Activated naive CD8-positive, alpha-beta T cell (primary cell): ENCODE results near the gene TMEM140.
"Not testable (repeated sequence)": the region's sequence is repeated elsewhere in the genome, so short reads cannot be mapped to it uniquely, and the experiment has no call there.

Source experiments
- H3K27ac Mint-ChIP-seq: one replicate; pipeline ENCODE4 v1.8.0; 2021; ENCODE audit warnings: mixed read lengths
- H3K27me3 Mint-ChIP-seq: one replicate; pipeline ENCODE4 v1.8.0; 2021; ENCODE audit warnings: mixed read lengths
- H3K36me3 Mint-ChIP-seq: one replicate; pipeline ENCODE4 v1.8.0; 2021; ENCODE audit warnings: mixed read lengths
- H3K4me1 Mint-ChIP-seq: one replicate; pipeline ENCODE4 v1.8.0; 2021; ENCODE audit warnings: low read depth, mixed read lengths
- H3K4me3 Mint-ChIP-seq: one replicate; pipeline ENCODE4 v1.8.0; 2021; ENCODE audit warnings: mild to moderate bottlenecking, mixed read lengths
- H3K9me3 Mint-ChIP-seq: one replicate; pipeline ENCODE4 v1.8.0; 2021; ENCODE audit warnings: low read depth, mixed read lengths

The TMEM140 gene

GRCh38 chr7:135206941-135207391 lies 59.1 kb downstream of the TMEM140 start:
- Mint-ChIP-seq H3K27ac (no peak overlapping the region), H3K36me3 (peaks cover 18% of the 10 kb centered on the region), H3K9me3 (no peaks in the 10 kb centered on the region), H3K4me1 (peaks cover 62% of the 10 kb centered on the region), H3K4me3 (no peak overlapping the region), H3K27me3 (no peaks in the 10 kb centered on the region)

- Mint-ChIP-seq H3K4me3 (no peak overlapping the region), H3K4me1 (peaks cover 58% of the 10 kb centered on the region), H3K9me3 (no peaks in the 10 kb centered on the region), H3K27ac (no peak overlapping the region), H3K36me3 (peaks cover 14% of the 10 kb centered on the region), H3K27me3 (no peaks in the 10 kb centered on the region)
Measured at GRCh38 chr7:135207406-135208101, 59.7 kb downstream of the TMEM140 start.

GRCh38 chr7:135208102-135208793 lies 60.4 kb downstream of the TMEM140 start:
- Mint-ChIP-seq H3K4me3 (peak overlapping the region; percentile 59), H3K4me1 (peaks cover 54% of the 10 kb centered on the region), H3K27me3 (no peaks in the 10 kb centered on the region), H3K27ac (no peak overlapping the region), H3K9me3 (no peaks in the 10 kb centered on the region), H3K36me3 (peaks cover 14% of the 10 kb centered on the region)

GRCh38 chr7:135209225-135209834 lies 61.5 kb downstream of the TMEM140 start:
- H3K9me3 Mint-ChIP-seq: no peaks in the 10 kb centered on the region
- peaks cover 7% of the 10 kb centered on the region for H3K36me3 Mint-ChIP-seq
- H3K27me3 Mint-ChIP-seq: no peaks in the 10 kb centered on the region
- no peak overlapping the region for H3K27ac Mint-ChIP-seq
- H3K4me3 Mint-ChIP-seq: peak overlapping the region; percentile 59
- peaks cover 45% of the 10 kb centered on the region for H3K4me1 Mint-ChIP-seq

- H3K4me1 Mint-ChIP-seq: peaks cover 41% of the 10 kb centered on the region
- H3K27ac Mint-ChIP-seq: peak overlapping the region; percentile 84
- peak overlapping the region; percentile 96 for H3K4me3 Mint-ChIP-seq
- H3K27me3 Mint-ChIP-seq: no peaks in the 10 kb centered on the region
- no peaks in the 10 kb centered on the region for H3K9me3 Mint-ChIP-seq
- peaks cover 2% of the 10 kb centered on the region for H3K36me3 Mint-ChIP-seq
Measured at GRCh38 chr7:135210888-135211178, 63.0 kb downstream of the TMEM140 start.

GRCh38 chr7:135211179-135211945 lies 63.5 kb downstream of the TMEM140 start, which contains the start of gene WDR91:
TSS of gene WDR91 (minus strand) at chr7:135211526. CDS start at chr7:135211502, 24 bp downstream.
- Mint-ChIP-seq H3K4me3 (peak within 1 kb of the TSS; percentile 96), H3K27me3 (no peaks in the 10 kb centered on the region), H3K4me1 (peaks cover 39% of the 10 kb centered on the region)

GRCh38 chr7:135211946-135212685 lies 64.2 kb downstream of the TMEM140 start:
- Mint-ChIP-seq H3K27ac (peak overlapping the region; percentile 81), H3K4me3 (peak overlapping the region; percentile 96), H3K4me1 (peaks cover 35% of the 10 kb centered on the region)
- H3K27me3 Mint-ChIP-seq, H3K36me3 Mint-ChIP-seq, H3K9me3 Mint-ChIP-seq: not testable (repeated sequence)

More at GRCh38 chr7:135211179-135211945, 63.5 kb downstream of the TMEM140 start, which contains the start of gene WDR91:
- Mint-ChIP-seq H3K27ac (peak within 1 kb of the TSS; percentile 96), H3K36me3 (peaks cover 2% of the 10 kb centered on the region), H3K9me3 (no peaks in the 10 kb centered on the region)

- Mint-ChIP-seq H3K9me3 (no peaks in the 10 kb centered on the region), H3K27me3 (peaks cover 6% of the 10 kb centered on the region), H3K4me3 (no peak overlapping the region), H3K27ac (no peak overlapping the region), H3K4me1 (peaks cover 20% of the 10 kb centered on the region), H3K36me3 (no peaks in the 10 kb centered on the region)
Measured at GRCh38 chr7:135213831-135214230, 66.0 kb downstream of the TMEM140 start.

GRCh38 chr7:135215180-135215579 lies 67.3 kb downstream of the TMEM140 start:
- H3K36me3 Mint-ChIP-seq: no peaks in the 10 kb centered on the region
- H3K27me3 Mint-ChIP-seq: peaks cover 6% of the 10 kb centered on the region
- no peak overlapping the region for H3K27ac Mint-ChIP-seq
- H3K9me3 Mint-ChIP-seq: no peaks in the 10 kb centered on the region
- peaks cover 11% of the 10 kb centered on the region for H3K4me1 Mint-ChIP-seq
- no peak overlapping the region for H3K4me3 Mint-ChIP-seq

- H3K4me3 Mint-ChIP-seq: no peak overlapping the region
- peaks cover 6% of the 10 kb centered on the region for H3K27me3 Mint-ChIP-seq
- H3K4me1 Mint-ChIP-seq: peaks cover 5% of the 10 kb centered on the region
- H3K36me3 Mint-ChIP-seq: no peaks in the 10 kb centered on the region
- no peak overlapping the region for H3K27ac Mint-ChIP-seq
- H3K9me3 Mint-ChIP-seq: no peaks in the 10 kb centered on the region
Measured at GRCh38 chr7:135215698-135216097, 67.8 kb downstream of the TMEM140 start.
